Fibroblast of skin of left biceps (primary cell): ENCODE results near the gene ZNF385A.

Experiments used
- DNase-seq, 2 experiments: peaks; one replicate each; pipeline ENCODE4 v3.0.0-alpha.2; 2013; ENCODE audit warnings: low read depth in 2 of 2

The ZNF385A gene, protein sequence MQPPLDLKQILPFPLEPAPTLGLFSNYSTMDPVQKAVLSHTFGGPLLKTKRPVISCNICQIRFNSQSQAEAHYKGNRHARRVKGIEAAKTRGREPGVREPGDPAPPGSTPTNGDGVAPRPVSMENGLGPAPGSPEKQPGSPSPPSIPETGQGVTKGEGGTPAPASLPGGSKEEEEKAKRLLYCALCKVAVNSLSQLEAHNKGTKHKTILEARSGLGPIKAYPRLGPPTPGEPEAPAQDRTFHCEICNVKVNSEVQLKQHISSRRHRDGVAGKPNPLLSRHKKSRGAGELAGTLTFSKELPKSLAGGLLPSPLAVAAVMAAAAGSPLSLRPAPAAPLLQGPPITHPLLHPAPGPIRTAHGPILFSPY

DNA sequence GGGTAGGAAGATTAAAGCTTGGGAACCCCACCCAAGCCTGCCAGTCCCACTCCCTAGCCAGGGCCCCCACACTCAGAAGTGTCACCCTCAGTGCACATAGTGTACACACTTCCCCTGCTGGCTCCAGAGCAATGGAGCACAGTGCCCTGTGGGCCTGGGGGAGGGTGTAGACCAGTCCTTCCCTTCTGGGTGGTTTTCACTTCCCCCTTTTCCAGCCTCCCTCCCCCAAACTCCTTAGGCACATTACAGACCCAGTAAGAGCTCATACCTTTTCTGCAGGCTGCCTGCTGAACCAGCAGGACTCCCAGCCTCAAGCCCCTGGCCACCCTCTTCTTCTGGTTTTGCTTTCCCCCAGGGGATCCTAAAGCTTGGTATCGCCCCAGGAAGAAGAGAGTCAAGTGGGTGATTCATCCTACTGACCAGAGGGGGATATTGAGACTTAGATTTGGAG is at the start of gene ZNF385A:
ZNF385A (minus strand) TSS at position 143 of the 451 bp plus-strand sequence. CDS start 219 bp downstream, outside the sequence.
- no peak for DNase-seq

DNA sequence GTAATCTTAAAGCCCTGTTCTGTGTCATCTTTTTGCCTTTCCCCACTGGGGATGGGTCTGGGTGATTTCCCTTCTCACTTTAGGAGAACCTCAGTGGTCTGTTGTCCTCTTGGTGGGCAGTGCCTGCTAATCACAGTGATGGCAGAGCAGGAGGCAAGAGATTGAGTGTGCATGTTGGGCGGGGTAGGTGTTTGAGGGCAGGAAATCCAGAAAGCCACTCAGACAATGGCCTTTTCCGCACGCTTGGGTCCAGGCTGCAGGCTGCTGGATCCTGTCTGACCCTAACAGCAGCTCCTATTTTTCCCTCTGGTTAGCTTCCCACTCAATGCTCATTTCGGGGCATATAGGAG is 48.3 kb upstream of the ZNF385A start:
- DNase-seq = no peak

DNA sequence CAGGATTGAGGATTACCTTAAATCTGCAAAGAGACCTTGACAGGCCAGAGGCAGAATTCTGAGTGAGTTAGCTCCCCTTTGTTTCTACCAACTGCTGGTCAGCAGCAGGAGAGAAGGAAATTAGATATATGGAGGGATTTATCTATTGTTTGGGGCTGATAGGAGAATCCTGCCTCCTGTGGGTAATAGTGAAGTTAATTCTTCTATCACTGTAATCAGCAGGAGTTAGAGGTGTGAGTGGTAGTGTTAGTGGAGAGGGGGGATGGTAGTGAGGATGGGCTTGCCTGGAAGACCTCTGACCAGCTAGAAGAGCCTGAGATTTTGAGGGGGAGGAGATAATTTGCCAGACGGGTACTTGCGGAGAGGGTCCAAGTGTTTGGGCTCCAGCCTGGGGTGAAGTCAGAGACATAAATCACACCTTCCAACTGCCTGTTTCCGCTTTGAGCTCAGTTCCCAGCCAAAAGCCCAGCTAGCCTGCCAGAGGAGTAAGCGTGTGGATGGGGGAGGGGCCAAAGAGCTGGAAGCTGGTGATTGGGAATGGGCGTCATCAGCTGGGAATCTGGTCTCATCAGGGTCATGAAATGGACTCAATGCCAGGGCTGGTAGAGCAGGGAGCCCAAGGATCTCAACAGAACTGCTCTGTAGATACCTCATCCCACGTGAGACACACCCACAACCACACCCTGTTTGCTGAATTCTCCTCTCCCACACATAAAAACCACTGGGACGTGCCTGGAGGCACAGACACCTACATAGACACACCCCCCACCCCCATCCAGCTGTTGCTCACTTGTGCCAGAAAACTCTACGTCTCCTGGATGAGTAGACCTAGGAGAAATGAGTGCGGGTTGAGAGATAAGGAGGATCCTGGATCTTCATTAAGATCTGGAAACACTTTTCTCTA is 47.6 kb upstream of the ZNF385A start:
- DNase-seq = peak; percentile 67 to 68

DNA sequence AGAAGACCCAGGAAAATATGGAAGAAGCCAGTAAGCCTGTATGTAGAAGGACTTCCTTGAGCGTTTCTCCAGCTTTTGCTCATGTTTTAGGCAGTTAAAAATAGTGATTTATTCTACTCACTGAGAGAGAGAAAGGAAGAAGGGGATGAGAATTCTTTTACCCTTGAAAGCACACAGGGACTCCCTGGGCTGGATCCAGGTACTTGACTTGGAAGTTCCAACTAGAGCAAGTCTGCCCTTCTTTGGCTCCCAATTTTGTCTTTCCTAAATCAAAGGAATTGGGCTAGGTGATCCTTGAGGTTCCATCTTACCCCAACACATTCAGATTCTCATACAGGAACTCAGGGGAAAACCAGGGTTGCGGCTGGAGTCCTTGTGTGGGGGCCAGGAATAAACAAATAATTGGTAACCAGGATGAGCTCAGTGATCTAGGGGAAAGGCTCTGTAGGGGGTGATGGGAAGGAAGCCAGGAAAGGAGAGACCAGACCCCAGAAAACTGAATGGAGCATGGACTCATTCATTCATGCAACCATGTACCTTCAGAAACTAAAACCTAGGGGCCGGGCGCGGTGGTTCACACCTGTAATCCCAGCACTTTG is 46.0 kb upstream of the ZNF385A start:
- DNase-seq = no peak

DNA sequence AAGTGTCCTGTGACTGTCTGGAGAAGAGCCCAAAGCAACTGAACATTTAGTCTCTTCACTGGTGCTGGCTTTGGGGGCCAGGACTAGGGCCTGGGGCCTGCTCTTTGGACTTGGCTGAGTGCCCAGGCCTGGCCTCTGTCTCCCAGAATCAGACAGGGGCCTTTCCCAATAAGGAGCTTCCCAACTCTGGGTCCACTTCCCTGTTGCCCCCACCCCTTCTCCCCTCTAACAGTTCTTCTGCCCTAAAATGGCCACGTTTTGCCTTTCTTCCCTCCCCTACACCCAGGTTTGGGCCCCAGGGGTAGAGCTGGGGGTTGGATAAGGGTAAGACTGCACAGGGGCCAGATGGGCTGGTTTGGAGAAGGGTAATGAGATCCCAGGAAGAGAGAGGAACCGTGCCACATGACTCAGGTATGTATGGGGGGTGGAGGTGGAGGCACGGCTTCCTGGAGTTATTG is 44.5 kb upstream of the ZNF385A start:
- DNase-seq = no peak

DNA sequence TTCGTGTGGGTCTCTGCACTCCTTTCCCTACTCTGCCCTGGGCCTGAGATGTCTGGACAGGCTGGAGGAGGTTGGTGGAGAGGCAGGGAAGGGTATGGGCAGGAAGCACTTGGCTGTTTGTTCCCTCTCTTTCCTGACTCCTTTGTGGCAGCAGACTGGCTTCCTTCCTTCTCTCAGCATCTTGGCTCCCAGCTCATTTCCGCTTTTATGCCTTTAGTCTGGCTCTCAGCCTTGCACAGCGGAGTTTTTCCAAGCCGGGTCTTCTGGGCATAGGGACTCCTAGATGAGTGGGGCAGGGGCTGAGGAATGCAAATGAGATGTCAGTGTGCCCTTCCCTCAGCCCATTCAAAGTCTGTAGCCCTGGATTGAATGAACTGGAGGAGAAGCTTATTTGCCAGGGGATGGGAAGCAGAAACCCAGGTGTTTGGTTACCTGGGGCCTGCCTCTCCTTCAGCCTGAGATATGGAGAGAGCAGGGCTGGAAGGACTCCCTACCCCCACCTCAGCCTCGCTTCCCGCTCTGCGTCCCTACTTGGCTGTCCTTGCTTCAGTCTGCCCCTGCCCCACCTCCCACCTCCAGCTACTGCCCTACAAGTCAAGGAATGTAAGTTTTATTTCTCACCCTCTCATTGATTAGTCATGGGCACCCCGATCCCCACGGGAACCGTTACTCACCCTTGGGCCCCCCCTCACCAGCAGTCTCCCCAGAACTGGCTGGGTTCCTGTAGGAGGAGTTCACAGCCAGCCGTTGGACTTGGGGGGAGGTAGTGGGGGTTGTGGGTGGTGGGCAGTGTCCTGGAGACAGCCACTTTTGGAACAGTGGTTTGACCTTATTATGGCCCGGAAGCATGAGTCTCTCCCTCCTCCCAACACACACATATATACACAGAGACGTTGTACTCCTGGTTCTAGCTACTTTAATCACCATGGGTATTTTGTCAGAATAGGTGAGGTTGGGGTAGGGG is 43.8 kb upstream of the ZNF385A start:
- DNase-seq = peak in 1 of 2 experiments; percentile 44

DNA sequence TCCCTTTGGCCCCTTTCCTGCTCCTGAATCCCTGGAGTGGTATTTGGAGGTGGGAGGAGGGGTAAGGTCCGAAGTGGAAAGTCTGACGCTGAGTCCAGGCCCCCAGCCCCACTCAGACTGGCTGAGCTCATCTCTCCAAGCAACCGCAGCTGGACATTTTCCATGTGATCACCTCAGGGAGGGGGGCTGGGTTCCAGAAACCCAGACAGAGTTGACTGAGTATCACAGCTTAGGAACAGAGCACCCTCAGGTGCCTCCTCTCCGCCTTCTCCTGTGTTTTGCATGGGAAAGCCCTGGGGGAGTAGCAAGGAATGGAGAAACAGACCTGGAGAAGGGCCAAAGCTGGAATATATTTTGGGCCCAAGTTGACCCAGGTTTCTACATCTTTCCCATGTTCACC is 42.6 kb upstream of the ZNF385A start:
- no peak for DNase-seq

DNA sequence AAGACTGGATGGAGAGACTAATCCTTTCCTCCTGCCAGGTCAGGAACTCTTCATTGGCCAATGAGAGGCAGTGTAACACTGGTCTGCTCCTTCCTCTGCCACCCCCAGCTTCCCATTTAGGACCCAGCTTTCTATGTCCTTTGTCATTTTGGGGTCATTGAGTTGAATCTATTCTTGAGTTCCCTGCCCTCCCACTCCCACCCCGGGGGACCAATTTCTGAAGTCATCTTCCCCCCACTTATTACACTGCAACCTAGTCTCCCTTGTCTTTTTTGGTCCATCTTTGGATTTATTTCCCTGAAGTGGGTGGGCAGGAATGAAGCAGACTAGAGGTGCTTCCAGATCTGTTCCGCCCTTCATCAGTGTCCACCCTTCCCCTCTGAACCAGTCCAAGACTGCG is 42.2 kb upstream of the ZNF385A start:
- DNase-seq = no peak

DNA sequence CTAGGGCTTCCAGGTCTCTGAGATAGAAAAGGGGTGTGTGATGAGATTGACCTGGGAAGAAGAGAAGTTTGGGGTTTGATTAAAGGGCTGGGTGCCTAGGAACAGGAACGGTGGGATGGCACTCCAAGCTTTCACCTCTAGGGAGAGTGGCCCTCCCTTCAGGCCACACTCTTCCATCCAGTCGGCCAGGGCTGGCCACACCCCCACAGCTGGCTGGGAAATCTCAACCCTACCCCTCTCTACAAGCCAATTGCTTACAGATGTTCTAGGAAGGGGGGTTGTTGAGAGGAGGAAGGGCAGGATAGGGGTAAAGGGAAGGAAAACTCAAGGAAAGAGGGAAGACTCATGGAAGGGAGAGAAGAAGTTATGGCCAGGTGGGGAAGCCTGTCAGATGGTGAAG is 41.2 kb upstream of the ZNF385A start:
- DNase-seq = no peak

DNA sequence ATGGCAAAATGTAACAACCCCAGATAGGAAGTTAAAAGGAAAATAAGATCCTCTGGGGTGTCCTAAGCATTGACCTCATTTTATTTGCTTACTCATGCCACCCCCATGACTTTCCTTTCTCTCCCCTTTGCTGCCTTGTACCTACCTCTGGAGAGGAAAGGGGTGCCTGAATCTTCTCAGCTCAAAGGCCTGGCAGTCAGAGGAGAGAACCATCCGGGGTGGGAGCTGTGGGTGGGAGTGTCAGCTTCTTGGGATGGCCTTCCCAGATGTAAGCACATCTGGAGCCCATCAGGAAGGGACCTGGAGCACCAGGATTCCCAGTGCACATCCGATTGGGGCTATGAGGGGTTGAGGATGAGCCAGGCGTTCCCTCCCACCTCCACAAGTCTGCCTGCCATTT is 39.7 kb upstream of the ZNF385A start:
- DNase-seq = no peak

DNA sequence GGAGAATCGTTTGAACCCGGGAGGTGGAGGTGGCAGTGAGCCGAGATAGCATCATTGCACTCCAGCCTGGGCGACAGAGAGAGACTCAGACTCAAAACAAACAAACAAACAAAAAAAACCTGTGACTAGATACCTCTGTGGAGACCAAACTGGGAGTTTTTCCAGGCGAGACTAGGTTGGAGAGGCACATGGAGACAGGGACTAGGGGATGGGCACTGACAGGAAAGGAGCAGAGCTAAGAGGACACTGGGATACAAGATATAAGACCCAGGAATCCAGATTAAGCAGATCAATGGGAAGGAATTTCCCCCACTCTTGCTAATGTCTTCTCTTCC is 39.2 kb upstream of the ZNF385A start:
- DNase-seq = no peak

DNA sequence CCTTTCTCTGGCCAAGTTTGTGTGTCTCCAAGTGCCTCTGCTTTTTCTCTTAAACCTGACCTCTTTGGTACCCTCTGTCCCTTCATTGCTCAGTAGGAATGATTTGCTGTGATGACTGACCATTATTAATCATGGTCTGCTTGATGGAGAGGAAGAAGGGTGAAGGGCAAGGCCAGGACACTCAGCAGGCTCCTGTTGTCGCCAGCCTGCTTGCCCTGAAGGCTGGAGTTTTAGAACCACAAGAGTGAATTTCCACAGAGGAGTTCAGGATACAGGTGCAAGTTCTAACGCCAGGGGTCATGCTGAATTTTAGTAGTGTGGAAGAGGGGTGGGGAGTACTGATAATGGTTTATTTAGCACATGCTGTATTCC is 37.3 kb upstream of the ZNF385A start:
- no peak for DNase-seq

DNA sequence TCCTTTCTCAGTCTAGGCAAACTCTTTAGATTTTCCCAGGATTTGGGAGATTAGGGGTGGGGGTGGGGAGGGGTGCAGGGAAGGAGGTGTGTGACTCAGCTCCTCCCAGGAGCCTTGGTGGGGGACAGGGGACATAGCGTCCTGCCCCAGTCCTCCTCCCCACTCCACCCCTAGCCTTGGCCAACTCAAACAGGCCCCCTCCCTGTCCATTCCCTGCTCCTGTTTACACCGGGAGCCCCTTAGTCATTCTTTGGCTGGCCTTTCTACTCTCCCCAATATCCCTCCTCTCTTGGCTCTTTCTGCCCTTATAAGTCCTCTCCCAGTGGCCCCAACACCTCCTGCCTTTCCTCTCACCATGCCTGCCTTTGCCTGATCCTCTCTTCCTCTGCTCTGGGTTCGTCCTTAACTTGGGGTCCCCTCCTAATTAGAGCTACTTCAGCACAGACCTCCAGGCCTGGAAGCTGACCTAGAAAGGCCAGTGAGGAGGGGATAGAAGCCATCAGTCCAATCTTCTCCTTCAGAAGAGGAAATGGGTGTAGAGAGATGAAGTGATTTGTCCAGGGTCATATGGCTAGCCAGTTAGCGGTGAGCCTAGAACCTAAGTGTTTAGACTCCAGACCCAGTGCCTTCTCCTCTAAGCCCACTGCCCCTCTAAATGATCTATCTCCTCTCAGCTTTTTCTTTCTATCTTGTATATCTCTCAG is 36.8 kb upstream of the ZNF385A start:
- DNase-seq = no peak

DNA sequence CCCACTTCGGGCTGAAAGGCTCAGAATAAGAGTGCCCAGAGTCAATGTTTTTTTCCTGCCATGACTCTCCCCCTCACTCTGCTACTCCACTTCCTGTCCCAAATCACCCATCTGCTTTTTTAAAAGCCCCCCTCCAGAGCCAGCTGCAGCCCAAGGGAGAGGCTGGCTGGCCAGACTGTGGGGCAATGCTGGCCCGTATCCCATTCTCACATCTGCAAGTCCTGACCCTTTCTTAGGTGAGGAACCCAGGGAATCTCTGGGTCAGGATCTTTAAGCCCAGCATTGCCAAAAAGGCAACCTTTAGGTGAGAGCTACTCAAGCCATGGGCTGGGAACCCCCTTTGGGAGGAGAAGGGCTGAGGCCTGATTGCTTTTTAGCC is 36.2 kb upstream of the ZNF385A start:
- no peak for DNase-seq

DNA sequence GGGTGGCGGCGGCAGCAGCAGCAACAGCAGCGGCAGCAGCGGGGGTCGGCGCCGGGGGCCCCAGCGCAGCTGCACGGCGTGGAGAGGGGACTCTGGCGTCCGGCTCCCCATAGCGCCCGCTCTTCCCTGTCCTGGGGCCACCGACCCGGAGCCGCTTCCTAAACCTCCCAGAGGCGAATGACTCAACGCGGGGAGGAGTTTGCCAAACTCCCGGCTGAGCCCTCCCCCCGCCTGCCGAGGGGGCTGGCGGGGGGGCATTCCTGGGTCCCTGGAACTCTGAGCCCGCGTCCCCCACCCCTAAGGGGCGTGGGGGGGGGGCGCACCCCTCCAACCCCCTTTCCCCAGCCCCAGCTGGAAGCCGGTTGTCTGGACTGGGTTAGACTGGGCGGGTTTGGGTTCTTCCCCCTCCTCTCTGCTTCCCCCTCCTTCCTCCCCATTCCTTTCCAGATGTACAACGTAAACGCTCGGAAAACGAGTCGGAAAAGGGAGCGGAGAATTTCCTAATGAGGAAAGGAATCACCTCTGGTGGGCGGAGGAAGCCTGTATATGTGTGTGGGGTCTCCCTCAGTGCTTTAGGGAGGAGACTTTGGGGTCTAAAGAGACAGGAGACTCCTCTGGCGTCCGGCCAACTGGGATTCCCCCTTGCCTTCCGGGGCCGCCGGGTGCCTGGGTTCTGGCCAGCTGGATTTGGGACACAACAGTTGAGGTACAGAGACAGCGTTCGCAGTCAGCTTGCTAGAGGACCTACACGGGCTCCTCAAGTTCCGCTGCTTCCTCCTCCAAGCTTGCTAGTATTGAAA is 34.8 kb upstream of the ZNF385A start, which contains the start of gene ITGA5:
ITGA5 (minus strand) TSS at position 179 of the 800 bp plus-strand sequence; CDS start at position 111, 68 bp downstream.
- peak in 1 of 2 experiments; percentile 48 for DNase-seq

DNA sequence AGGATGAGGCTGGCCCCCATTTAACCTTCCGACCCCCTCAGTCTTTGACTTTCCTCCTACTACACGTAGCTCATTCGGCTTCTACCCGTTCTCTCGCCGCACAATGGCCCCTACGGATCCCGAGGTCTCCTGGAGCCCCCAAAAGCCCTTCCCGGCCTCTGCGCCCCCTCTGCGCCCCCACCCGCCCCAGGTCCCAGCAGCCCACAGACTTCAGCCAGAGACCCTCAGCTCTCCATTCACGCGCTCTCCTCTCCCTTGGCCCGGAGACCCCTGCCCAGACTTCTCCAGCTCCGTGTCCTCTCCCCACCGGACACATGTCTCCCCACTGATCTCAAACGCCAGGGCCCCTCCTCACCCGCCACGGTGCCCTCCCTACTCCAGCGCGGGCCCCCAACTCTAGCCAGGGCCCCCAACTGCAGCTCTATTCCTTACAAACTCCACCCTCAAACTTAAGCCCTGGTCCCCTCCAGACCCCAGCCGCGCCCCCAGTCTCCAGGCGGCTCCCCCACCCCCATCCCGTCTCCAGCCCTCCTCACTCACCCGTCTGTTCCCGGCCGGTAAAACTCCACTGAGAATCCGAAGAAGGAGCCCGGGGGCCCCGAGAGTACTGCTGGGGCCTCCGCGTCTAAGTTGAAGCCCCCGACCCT is 34.0 kb upstream of the ZNF385A start:
- no peak for DNase-seq

DNA sequence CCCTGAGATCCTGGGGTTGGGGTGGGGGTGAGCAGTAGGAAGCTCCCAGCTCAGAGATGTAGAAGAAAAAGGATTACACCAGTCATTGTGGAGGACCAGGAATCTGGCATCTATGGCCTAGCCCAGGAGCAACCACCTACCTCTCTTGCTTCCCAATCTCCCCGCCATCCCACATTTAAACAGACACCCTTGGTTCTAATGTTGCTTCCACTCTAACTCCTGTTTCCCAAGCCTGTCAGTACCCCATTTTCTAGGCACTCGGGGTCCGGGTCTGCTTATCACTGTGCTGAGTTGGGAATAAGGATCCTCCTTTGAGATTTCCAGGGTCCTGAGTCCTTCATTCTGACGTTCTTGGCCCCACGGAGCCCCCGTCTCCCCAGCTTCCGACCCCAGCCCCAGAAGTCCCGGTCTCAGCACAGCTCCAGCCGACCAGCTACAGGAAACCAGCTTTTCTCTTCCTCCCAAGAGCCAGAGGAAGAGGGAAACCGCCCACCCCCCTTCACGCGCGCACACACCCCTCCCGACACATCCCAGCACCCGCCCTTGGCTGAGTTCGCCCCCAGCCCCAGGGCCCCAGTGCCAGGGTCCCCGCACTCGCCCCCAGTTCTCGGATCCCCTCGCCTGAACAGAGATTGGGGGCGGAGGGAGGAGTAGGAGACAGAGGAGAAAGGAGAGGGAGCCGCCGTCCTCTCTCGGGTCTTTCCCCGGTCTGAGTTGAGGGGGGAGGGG is 33.3 kb upstream of the ZNF385A start:
- no peak for DNase-seq
